ENCODE data around the gene RTL5. TPM values are rescaled to one million over a fixed set of nuclear protein-coding genes. Genes with fewer than 3 reads are reported as not detected.

Gene RTL5
- total and polyA plus RNA-seq, 4 donors, result 0.32 to 1.9 (median 0.96) TPM

- 70% methylated on average over 11 of the region's 11 CpGs for WGBS
- peaks cover under 1 to 22% (median 6%) of the 10 kb centered on the region in 4 donors for H3K4me1 ChIP-seq (ENCODE audit: control insufficient read depth in 4 of 4, insufficient read depth in 4 of 4, low read length in 3 of 4)
- no peak overlapping the region for H3K9ac ChIP-seq (ENCODE audit: low read depth in 1 of 2, low read length in 2 of 2)
- H3K4me3 ChIP-seq (ENCODE audit: low read depth in 1 of 3, low read length in 3 of 3), result no peak overlapping the region
- no peak for DNase-seq (ENCODE audit: low spot score)
- no peaks in the 10 kb centered on the region for H3K36me3 ChIP-seq (ENCODE audit: control insufficient read depth in 4 of 4, insufficient read depth in 3 of 4, low read depth in 1 of 4, low read length in 3 of 4)
- no peak for TF ChIP-seq ZBTB33 (IDR thresholded peaks at IDR 0.05)
- no peak for TF ChIP-seq EGR1 (IDR thresholded peaks at IDR 0.05; ENCODE audit: low read depth in 2 of 2)
- TF ChIP-seq NR2F2 (IDR thresholded peaks at IDR 0.05), result peak; percentile 41
- no peak for TF ChIP-seq HNF4A (conservative IDR thresholded peaks at IDR 0.05)
- no peak for TF ChIP-seq FOXA1 (IDR thresholded peaks at IDR 0.05)
- no peaks in the 10 kb centered on the region for H3K9me3 ChIP-seq (ENCODE audit: control insufficient read depth in 4 of 4, low read length in 3 of 4)
- no peaks in the 10 kb centered on the region for H3K27me3 ChIP-seq (ENCODE audit: control insufficient read depth in 4 of 4, insufficient read depth in 4 of 4, low read length in 3 of 4)
- peak overlapping the region in 1 of 2 donors; percentile 46 for H3K27ac ChIP-seq (ENCODE audit: low read depth in 1 of 2, low read length in 2 of 2)
Measured at GRCh38 chrX:72123471-72124185, 8.1 kb downstream of the RTL5 start.

GRCh38 chrX:72122621-72123337, 8.9 kb downstream of the RTL5 start:
- no peak overlapping the region for H3K9ac ChIP-seq (ENCODE audit: low read depth in 1 of 2, low read length in 2 of 2)
- H3K4me3 ChIP-seq (ENCODE audit: low read depth in 1 of 3, low read length in 3 of 3), result no peak overlapping the region
- DNase-seq (ENCODE audit: low spot score), result no peak
- H3K9me3 ChIP-seq (ENCODE audit: control insufficient read depth in 4 of 4, low read length in 3 of 4), result no peaks in the 10 kb centered on the region
- TF ChIP-seq ATF3 (IDR thresholded peaks at IDR 0.05), result no peak
- TF ChIP-seq NR2F2 (IDR thresholded peaks at IDR 0.05), result no peak
- no peak for TF ChIP-seq EGR1 (IDR thresholded peaks at IDR 0.05; ENCODE audit: low read depth in 2 of 2)
- no peak for TF ChIP-seq GABPA (IDR thresholded peaks at IDR 0.05 in 1 of 2, conservative IDR thresholded peaks at IDR 0.05 in 1 of 2)
- no peak for TF ChIP-seq HNF4A (conservative IDR thresholded peaks at IDR 0.05)
- no peak for TF ChIP-seq ZBTB33 (IDR thresholded peaks at IDR 0.05)
- TF ChIP-seq YY1 (IDR thresholded peaks at IDR 0.05), result no peak
- no peak for TF ChIP-seq RXRA (IDR thresholded peaks at IDR 0.05)
- TF ChIP-seq RAD21 (IDR thresholded peaks at IDR 0.05), result no peak
- TF ChIP-seq SP1 (IDR thresholded peaks at IDR 0.05), result no peak
- TF ChIP-seq HNF4G (IDR thresholded peaks at IDR 0.05), result no peak
- TF ChIP-seq MAX (IDR thresholded peaks at IDR 0.05), result no peak
- H3K4me1 ChIP-seq (ENCODE audit: control insufficient read depth in 4 of 4, insufficient read depth in 4 of 4, low read length in 3 of 4), result peaks cover 0 to 15% (median 5%) of the 10 kb centered on the region in 4 donors
- H3K36me3 ChIP-seq (ENCODE audit: control insufficient read depth in 4 of 4, insufficient read depth in 3 of 4, low read depth in 1 of 4, low read length in 3 of 4), result no peaks in the 10 kb centered on the region
- H3K27ac ChIP-seq (ENCODE audit: low read depth in 1 of 2, low read length in 2 of 2), result no peak overlapping the region
- H3K27me3 ChIP-seq (ENCODE audit: control insufficient read depth in 4 of 4, insufficient read depth in 4 of 4, low read length in 3 of 4), result no peaks in the 10 kb centered on the region
- 85% methylated on average over 6 of the region's 6 CpGs for WGBS
